Fibroblast of the aortic adventitia (primary cell): ENCODE measurements around the gene PFKFB3. TPM values are rescaled to one million over a fixed set of nuclear protein-coding genes. Genes with fewer than 3 reads are reported as not detected.
"Not testable (repeated sequence)": the region's sequence is repeated elsewhere in the genome, so short reads cannot be mapped to it uniquely, and the experiment has no call there.

Experiments used
- DNase-seq: peaks from one replicate; pipeline ENCODE4 v3.0.0-alpha.2; 2010; ENCODE audit warnings: low read depth
- H3K4me3 ChIP-seq: 2 replicates; pipeline ENCODE4 v1.5.1; 2011; ENCODE audit warnings: low read depth, mild to moderate bottlenecking, control low read depth, low read length, moderate library complexity
- total RNA-seq: library from RNA; depleted of rRNA; stranded (reverse); fragments of >200 nt; gene quantifications from 2 replicates; pipeline ENCODE4 v1.2.3, GENCODE V29; 2012; ENCODE audit warnings: low replicate concordance
- TF ChIP-seq, protein P1 (sequence below): IDR thresholded peaks from 2 replicates; pipeline ENCODE4 v1.5.1; 2011; ENCODE audit warnings: mild to moderate bottlenecking, low read length, control low read depth, inconsistent platforms; ENCODE audit not compliant: insufficient read depth

The PFKFB3 gene
- total RNA-seq, 1 donor = 23.0 TPM

DNA sequence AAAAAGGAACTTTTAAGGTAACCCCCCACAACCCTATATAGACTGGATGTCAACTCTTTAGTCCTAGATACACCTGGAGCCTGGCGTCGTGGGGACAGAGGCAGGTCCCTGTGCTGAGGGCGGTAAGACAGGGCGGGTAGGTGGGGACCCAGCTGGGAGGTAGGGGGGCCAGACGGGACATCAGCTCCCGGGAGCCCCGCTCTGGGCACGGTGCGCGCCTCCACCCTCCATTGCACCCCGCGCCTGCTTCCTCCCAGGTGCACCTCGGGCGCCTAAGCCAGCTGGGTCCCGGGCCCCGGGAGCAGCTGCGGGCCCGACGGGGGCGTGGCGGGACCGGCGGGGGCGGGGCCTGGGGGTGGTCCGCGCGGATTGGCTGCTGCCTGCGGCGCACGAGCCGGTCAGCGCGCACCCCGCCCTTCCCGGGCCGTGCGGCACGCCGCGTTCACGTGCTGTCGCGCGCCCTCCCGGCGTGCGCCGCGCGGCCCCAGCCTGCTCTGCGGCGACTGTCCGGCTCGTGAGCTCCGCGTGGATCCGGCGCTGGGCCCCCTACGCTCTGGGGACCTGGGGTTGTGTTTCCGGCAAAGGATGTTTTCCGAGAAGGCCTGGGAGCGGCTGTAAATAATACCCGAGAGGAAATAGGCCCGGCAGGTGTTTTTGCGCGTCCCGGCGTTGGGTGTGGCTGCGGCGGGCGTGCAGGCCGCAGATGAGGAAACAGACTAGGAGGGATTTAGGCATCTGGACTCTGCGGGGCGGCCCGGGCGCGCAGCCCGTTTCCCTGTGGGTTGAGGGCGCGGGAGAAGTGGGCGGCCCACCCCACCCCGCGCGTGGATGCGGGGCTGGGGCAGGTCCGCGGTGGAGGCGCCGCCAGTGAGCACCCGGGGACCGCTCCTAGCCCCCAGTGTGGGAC, 39.1 kb upstream of the PFKFB3 start:
- peak overlapping the region; percentile 88 for H3K4me3 ChIP-seq
- DNase-seq = peak; percentile 78

DNA sequence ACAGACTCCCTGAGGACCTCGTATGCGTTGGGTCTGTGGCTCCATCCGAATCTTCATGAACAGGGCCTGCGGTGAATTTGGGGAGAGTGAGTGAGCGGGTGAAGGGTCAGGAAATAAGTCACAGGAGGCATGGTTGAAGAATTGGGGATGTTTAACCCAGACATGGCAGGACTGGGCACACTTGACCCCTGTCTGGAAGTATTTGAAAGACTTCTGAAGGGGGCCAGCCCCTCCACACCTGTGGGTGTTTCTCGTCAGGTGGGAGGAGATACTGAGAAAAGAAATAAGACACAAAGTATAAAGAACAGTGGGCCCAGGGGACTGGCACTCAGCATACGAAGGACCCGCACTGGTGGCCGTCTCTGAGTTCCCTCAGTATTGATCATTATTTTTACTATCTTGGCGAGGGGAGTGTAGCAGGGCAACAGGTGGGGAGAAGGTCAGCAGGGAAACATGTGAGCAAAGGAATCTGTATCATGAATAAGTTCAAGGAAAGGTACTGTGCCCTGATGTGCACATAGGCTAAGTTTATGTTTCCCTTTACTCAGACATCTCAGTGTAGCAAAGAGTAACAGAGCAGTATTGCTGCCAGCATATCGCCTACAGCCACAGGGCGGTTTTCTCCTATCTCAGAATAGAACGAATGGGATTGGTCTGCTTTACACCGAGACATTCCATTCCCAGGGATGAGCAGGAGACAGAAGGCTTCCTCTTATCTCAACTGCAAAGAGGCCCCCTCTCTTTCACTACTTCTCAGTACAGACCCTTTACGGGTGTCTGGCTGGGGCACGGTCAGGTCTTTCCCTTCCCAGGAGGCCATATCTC, 38.2 kb upstream of the PFKFB3 start:
- DNase-seq = no peak
- H3K4me3 ChIP-seq = peak overlapping the region; percentile 88
- TF ChIP-seq, protein P1, sequence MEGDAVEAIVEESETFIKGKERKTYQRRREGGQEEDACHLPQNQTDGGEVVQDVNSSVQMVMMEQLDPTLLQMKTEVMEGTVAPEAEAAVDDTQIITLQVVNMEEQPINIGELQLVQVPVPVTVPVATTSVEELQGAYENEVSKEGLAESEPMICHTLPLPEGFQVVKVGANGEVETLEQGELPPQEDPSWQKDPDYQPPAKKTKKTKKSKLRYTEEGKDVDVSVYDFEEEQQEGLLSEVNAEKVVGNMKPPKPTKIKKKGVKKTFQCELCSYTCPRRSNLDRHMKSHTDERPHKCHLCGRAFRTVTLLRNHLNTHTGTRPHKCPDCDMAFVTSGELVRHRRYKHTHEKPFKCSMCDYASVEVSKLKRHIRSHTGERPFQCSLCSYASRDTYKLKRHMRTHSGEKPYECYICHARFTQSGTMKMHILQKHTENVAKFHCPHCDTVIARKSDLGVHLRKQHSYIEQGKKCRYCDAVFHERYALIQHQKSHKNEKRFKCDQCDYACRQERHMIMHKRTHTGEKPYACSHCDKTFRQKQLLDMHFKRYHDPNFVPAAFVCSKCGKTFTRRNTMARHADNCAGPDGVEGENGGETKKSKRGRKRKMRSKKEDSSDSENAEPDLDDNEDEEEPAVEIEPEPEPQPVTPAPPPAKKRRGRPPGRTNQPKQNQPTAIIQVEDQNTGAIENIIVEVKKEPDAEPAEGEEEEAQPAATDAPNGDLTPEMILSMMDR = no peak

More for the DNA sequence above, 39.1 kb upstream of the PFKFB3 start:
- TF ChIP-seq, protein P1 = no peak

DNA sequence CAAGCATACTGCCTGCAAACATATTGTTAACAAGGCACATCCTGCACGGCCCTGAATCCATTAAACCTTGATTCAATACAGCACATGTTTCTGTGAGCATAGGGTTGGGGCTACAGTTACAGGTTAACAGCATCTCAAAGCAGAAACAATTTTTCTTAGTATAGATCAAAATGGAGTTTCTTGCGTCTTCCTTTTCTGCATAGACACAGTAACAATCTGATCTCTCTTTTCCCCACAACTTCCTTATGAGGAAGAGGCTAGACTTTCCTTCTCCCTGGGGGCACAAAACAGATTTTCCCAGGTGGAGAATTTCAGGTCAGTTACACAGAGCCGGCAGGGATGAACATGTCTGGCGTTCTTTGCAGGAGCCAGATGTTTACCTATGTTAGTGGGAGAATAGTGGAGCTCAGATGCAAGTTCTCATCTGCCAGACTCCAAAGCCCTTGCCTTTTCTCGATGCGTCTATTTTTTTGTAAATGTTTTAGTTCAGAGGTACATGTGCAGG, 37.5 kb upstream of the PFKFB3 start:
- H3K4me3 ChIP-seq = no peak overlapping the region
- TF ChIP-seq, protein P1 = no peak
- no peak for DNase-seq

DNA sequence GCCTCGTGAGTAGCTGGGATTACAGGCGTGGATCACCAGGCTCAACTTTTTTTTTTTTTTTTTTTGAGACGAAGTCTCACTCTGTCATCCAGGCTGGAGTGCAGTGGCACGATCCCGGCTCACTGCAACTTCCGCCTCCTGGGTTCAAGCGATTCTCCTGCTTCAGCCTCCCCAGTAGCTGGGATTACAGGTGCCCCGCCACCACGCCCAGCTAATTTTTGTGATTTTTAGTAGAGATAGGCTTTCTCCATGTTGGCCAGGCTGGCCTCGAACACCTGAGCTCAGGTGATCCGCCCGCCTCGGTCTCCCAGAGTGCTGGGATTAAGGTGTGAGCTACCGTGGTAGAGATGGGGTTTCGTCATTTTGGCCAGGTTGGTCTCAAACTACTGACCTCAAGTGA, 36.8 kb upstream of the PFKFB3 start:
- DNase-seq, H3K4me3 ChIP-seq: not testable (repeated sequence)

DNA sequence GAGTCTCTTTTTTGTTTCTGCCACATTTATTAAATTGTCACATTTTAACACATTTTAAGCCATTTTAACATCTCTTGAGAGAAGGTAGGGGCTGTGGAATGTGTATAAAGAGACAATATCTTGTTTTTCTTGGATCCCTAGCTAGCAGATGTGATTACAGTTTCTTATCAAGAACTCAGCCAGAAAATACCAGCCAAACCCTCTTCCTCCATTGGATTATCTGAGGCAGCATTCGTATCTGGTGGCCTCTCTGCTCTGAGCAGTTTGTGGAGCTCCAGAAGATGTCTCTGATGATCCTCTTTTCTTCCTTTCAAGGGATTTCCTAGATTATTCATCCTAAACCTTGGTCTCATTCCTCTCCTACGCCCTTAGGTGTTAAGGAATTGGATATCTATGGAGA, 35.3 kb upstream of the PFKFB3 start:
- TF ChIP-seq, protein P1 = no peak
- H3K4me3 ChIP-seq = no peak overlapping the region
- no peak for DNase-seq

DNA sequence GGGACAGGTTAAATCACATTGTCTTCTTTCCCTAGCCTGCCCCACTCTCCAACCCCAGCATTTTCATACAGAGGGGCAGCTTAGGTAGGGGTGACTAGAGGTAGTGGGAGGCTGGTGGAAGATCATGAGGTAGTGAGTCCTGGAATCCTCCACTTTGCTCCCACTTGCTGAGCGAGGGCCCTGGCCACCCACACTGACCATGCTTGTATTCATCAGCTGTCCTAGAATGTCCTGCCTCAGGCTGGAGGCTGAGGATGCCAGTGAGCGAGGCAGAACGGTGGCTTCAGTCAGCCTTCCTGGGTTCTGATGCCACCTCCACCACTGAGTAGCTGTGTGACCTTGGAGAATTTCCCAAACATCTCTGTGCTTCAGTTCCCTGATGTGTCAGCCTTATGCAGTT, 34.6 kb upstream of the PFKFB3 start:
- H3K4me3 ChIP-seq = no peak overlapping the region
- TF ChIP-seq, protein P1 = no peak
- DNase-seq = no peak

DNA sequence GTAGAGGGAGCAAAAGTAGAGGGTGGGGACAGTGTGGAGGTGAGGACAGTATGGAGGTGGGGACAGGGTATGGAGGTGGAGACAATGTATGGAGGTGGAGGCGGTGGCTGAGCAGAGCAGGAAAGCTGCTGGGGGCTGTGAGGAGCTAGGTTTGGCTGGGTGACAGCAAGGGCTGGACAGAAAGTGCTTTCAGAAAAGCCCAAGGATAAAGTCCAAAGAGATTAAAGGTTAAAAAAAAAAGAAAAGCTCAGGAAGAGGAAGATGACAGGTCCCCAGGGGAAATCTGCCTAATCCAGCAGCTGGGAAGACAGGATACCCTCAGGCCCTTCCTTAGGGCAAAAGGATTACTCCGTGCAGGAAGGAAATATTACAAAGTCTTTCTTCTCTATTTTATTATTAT, 32.1 kb upstream of the PFKFB3 start:
- DNase-seq = no peak
- H3K4me3 ChIP-seq = no peak overlapping the region
- TF ChIP-seq, protein P1 = no peak
